Spleen (tissue), 11 donors: ENCODE data around the gene LMX1A. TPM values are rescaled to one million over a fixed set of nuclear protein-coding genes. Genes with fewer than 3 reads are reported as not detected.

Experiments
- DNase-seq: peaks from one replicate; pipeline ENCODE4 v3.0.0-alpha.2; 2020
- H3K27ac ChIP-seq, 8 donors: fragments of 200-600 bp; sonication (generic) in 7 of 8; 1 replicate in 4 of 8; 2 replicates in 4 of 8; pipeline versions ENCODE4 v1.5.0 to v1.8.0; 2016 to 2021; ENCODE audit warnings: inconsistent platforms in 4 of 8, mild to moderate bottlenecking in 4 of 8, moderate library complexity in 1 of 8
- H3K27me3 ChIP-seq, 7 donors: fragments of 200-600 bp; sonication (generic) in 6 of 7; replicated peaks in 1 of 7; 1 replicate in 4 of 7; 2 replicates in 3 of 7; pipeline versions ENCODE4 v1.5.0 to v1.8.0; 2016 to 2021; ENCODE audit warnings: inconsistent platforms in 3 of 7, mild to moderate bottlenecking in 1 of 7
- H3K36me3 ChIP-seq, 6 donors: fragments of 200-600 bp; sonication (generic) in 5 of 6; 1 replicate in 4 of 6; 2 replicates in 2 of 6; pipeline versions ENCODE4 v1.5.0 to v1.8.0; 2016 to 2021; ENCODE audit warnings: inconsistent platforms in 2 of 6
- H3K4me1 ChIP-seq, 6 donors: fragments of 200-600 bp; sonication (generic) in 5 of 6; 1 replicate in 3 of 6; 2 replicates in 3 of 6; pipeline versions ENCODE4 v1.5.0 to v1.8.0; 2016 to 2021; ENCODE audit warnings: inconsistent platforms in 3 of 6
- H3K4me3 ChIP-seq, 8 donors: fragments of 200-600 bp; sonication (generic) in 7 of 8; 1 replicate in 4 of 8; 2 replicates in 4 of 8; pipeline versions ENCODE4 v1.5.0 to v1.8.0; 2016 to 2021; ENCODE audit warnings: inconsistent platforms in 4 of 8, mild to moderate bottlenecking in 4 of 8, moderate library complexity in 2 of 8
- H3K9me3 ChIP-seq, 8 donors: fragments of 200-600 bp; sonication (generic) in 7 of 8; 1 replicate in 4 of 8; 2 replicates in 4 of 8; pipeline versions ENCODE4 v1.5.0 to v1.8.0; 2016 to 2021; ENCODE audit warnings: inconsistent platforms in 4 of 8
- CTCF ChIP-seq, 11 experiments: fragments of 200-600 bp in 7 of 11; fragments of 450-650 bp in 4 of 11; sonication (generic) in 4 of 11; IDR thresholded peaks in 8 of 11; conservative IDR thresholded peaks in 3 of 11; 1 replicate in 7 of 11; 2 replicates in 4 of 11; pipeline versions ENCODE4 v1.4.0 to v1.8.0; 2016 to 2021; ENCODE audit warnings: antibody characterized with exemption in 11 of 11, inconsistent platforms in 4 of 11, mild to moderate bottlenecking in 1 of 11
- POLR2A ChIP-seq, 3 donors: fragments of 450-650 bp; IDR thresholded peaks; one replicate each; pipeline ENCODE4 v1.5.1; 2017; ENCODE audit warnings: antibody characterized with exemption in 3 of 3, mild to moderate bottlenecking in 1 of 3
- POLR2AphosphoS5 ChIP-seq, 3 donors: sonication (generic); formaldehyde crosslinking; IDR thresholded peaks; one replicate each; pipeline ENCODE4 v1.5.1; 2017; ENCODE audit warnings: antibody characterized with exemption in 3 of 3
- WGBS, 5 donors: extraction: QIAGEN DNeasy Blood & Tissue Kit in 3 of 5; methylation state at CpG; one replicate each; pipeline versions ENCODE4 v1.1.5 to v1.1.7; 2013 to 2018; 5-methylcytosine and 5-hydroxymethylcytosine counted together
- intact Hi-C: fragments of 100-400 bp; cut with DNase I; formaldehyde crosslinking; loops from one replicate; pipeline ENCODE4 v1.15.0; 2023; ENCODE audit warnings: low total_unique reads
- polyA plus RNA-seq, 3 donors: library from polyadenylated mRNA; stranded (reverse); fragments of 200-250 nt; gene quantifications; one replicate each; pipeline ENCODE4 v1.2.1, GENCODE V29; 2013
- total RNA-seq, 7 donors: library from RNA; depleted of rRNA in 3 of 7; stranded (reverse); fragments of >200 nt in 3 of 7; fragmentation: NEBNext Ultra II Directional in 4 of 7; extraction: Animal tissue kit (Norgen Biotek cat#: 25700) in 4 of 7; gene quantifications; one replicate each; pipeline versions ENCODE4 v1.1.0 to v1.2.1, GENCODE V29; 2016 to 2021
- donor health status: healthy with polysubstance abuse.
- donor health status: DM: no; HTN: no; CAD: no; lungs with moderate emphysema.
- donor health status: DM: no; HTN: no; CAD: no.
- donor health status: Bipolar disorder and iron deficiency.
- donor health status: healthy.
- donor health status: DM: no; HTN: no; CAD: no.
- donor health status: DM: yes; HTN: yes; CAD: no.

The LMX1A gene
- total and polyA plus RNA-seq, 10 donors = not detected

- Histone ChIP-seq H3K9me3 (no peaks in the 10 kb centered on the region), H3K4me1 (no peaks in the 10 kb centered on the region), H3K36me3 (no peaks in the 10 kb centered on the region), H3K27ac (no peak overlapping the region), H3K4me3 (no peak overlapping the region), H3K27me3 (peaks cover 0 to 6% (median 0%) of the 10 kb centered on the region in 7 donors)
- WGBS, 5 donors = 68 to 80% (median 72%) methylated on average over 2 of the region's 2 CpGs
- DNase-seq = no peak
- intact Hi-C loops = no loop called here
- no peak for TF ChIP-seq POLR2A (IDR thresholded peaks at IDR 0.05)
- TF ChIP-seq CTCF (IDR thresholded peaks at IDR 0.05 in 8 of 11, conservative IDR thresholded peaks at IDR 0.05 in 3 of 11) = no peak
- TF ChIP-seq POLR2AphosphoS5 (IDR thresholded peaks at IDR 0.05) = no peak
Observed at GRCh38 chr1:165276314-165276713, 80.2 kb downstream of the LMX1A start.

DNA sequence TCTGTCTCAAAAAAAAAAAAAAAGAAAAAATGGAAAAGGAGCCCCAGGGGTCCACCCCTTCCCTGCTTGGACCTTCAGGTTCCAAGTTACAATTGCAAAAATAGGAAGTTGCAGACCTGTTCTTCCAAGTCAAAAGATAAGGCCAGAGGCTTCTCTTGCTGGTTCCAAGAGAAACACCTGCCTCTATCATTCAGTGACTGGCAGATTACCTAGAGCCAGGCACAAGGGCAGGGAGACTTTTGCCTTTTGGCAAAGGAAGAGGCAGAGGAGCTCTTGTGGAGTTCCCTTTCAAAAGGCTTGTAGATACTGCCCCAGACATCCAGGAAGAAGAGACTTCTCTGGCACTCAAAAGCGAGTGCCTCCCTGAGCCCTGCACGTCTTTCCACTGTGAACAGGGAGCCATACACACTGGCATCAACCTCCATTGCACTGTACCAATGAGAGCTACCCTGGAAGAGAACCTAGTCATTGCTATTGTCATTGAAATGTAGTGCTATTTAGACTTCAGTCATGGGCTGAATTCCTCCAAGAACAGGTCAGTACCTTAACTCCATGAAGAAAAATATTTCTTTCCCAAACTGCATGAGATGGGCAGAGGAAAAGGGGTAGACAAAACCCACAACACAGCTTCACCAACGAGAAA, 91.2 kb downstream of the LMX1A start:
- TF ChIP-seq CTCF (IDR thresholded peaks at IDR 0.05 in 8 of 11, conservative IDR thresholded peaks at IDR 0.05 in 3 of 11) (no peak), POLR2A (IDR thresholded peaks at IDR 0.05) (no peak), POLR2AphosphoS5 (IDR thresholded peaks at IDR 0.05) (no peak)
- H3K4me3 ChIP-seq = no peak overlapping the region
- no peak overlapping the region for H3K27ac ChIP-seq
- no peaks in the 10 kb centered on the region for H3K4me1 ChIP-seq
- no peaks in the 10 kb centered on the region for H3K36me3 ChIP-seq
- no peaks in the 10 kb centered on the region for H3K27me3 ChIP-seq
- intact Hi-C loops = no loop called here
- no peak for DNase-seq
- H3K9me3 ChIP-seq = no peaks in the 10 kb centered on the region
- WGBS, 5 donors = 50 to 63% (median 56%) methylated on average over 3 of the region's 3 CpGs

- 32 to 59% (median 50%) methylated on average over 3 of the region's 3 CpGs for WGBS, 5 donors
- Histone ChIP-seq H3K4me1 (no peaks in the 10 kb centered on the region), H3K36me3 (no peaks in the 10 kb centered on the region), H3K27me3 (no peaks in the 10 kb centered on the region), H3K27ac (no peak overlapping the region), H3K4me3 (no peak overlapping the region), H3K9me3 (no peaks in the 10 kb centered on the region)
- no peak for DNase-seq
- TF ChIP-seq POLR2AphosphoS5 (IDR thresholded peaks at IDR 0.05) (no peak), CTCF (IDR thresholded peaks at IDR 0.05 in 8 of 11, conservative IDR thresholded peaks at IDR 0.05 in 3 of 11) (no peak), POLR2A (IDR thresholded peaks at IDR 0.05) (no peak)
- intact Hi-C loops = no loop called here
Observed at GRCh38 chr1:165259706-165260428, 96.6 kb downstream of the LMX1A start.

DNA sequence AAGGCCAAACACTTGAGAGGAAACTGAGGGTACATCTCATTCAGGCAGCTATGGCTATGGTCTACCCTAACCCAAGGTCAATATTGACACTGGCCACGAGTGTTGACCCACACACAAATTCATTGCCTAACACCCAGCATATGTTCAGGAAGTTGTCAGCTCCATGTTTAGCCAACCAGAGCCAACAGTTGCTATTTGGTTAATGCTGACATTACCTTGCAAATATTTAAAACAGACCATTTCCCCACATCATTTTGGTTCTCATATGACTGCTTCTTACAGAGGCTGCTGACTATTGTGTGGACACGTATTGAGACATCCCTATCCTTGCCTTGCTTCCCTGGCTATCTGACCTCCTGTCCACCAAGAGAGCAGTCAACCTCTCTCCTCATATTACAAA, 97.3 kb downstream of the LMX1A start:
- no peaks in the 10 kb centered on the region for H3K36me3 ChIP-seq
- 42 to 63% (median 54%) methylated on average over 2 of the region's 2 CpGs for WGBS, 5 donors
- TF ChIP-seq POLR2A (IDR thresholded peaks at IDR 0.05) (no peak), POLR2AphosphoS5 (IDR thresholded peaks at IDR 0.05) (no peak), CTCF (IDR thresholded peaks at IDR 0.05 in 8 of 11, conservative IDR thresholded peaks at IDR 0.05 in 3 of 11) (no peak)
- no peaks in the 10 kb centered on the region for H3K27me3 ChIP-seq
- H3K9me3 ChIP-seq = no peaks in the 10 kb centered on the region
- DNase-seq = no peak
- intact Hi-C loops = no loop called here
- no peak overlapping the region for H3K4me3 ChIP-seq
- no peaks in the 10 kb centered on the region for H3K4me1 ChIP-seq
- no peak overlapping the region for H3K27ac ChIP-seq
